Skin of body (tissue), 2 donors: ENCODE measurements around the gene VIPR2. TPM values are rescaled to one million over a fixed set of nuclear protein-coding genes. Genes with fewer than 3 reads are reported as not detected.
"Not testable (repeated sequence)": the region's sequence is repeated elsewhere in the genome, so short reads cannot be mapped to it uniquely, and the experiment has no call there.

Source experiments
- DNase-seq: peaks from one replicate; lab custom pipeline; 2025; lab: John Stamatoyannopoulos, UW
- total RNA-seq: library from RNA; depleted of rRNA; stranded (reverse); fragments of >200 nt; gene quantifications from one replicate; pipeline ENCODE4 v1.2.3, GENCODE V29; 2014

Gene VIPR2
- total RNA-seq, 1 donor from 2014 or later, result 0.99 TPM

DNA sequence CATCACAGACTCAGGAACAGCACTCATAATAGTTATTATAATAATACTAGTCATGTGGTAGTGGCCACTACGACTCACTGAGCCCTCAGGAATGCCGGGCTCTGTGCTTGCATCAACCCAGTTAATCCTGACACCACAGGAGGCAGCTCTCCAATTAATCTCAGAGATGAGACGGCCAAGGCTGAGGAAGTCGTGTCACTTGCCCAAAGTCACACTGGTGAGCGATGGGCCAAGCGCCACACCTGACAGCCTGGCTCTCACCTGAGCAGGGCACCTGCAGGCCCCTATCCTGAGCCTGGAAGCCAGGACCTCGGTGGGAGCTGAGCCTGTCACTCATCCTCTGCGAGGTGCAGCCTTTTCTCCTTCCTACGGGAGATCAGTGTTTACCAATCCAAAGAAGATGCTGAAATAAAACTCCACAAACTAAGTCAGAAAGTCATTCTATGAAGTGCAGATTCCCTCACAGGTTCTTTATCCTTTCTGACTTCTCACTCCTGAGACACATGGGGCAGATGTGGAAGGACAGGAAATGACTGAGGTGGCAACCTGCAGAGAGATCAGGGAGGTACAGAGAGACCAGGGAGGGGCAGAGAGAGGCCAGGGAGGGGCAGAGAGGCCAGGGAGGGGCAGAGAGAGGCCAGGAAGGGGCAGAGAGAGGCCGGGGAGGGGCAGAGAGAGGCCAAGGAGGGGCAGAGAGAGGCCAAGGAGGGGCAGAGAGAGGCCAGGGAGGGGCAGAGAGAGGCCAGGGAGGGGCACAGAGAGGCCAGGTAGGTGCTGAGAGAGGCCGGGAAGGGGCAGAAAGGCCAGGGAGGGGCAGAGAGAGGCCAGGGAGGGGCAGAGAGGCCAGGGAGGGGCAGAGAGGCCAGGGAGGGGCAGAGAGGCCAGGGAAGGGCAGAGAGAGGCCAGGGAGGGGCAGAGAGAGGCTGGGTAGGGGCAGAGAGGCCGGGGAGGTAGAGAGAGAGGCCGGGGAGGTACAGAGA is 38.5 kb downstream of the VIPR2 start:
- no peak for DNase-seq

DNA sequence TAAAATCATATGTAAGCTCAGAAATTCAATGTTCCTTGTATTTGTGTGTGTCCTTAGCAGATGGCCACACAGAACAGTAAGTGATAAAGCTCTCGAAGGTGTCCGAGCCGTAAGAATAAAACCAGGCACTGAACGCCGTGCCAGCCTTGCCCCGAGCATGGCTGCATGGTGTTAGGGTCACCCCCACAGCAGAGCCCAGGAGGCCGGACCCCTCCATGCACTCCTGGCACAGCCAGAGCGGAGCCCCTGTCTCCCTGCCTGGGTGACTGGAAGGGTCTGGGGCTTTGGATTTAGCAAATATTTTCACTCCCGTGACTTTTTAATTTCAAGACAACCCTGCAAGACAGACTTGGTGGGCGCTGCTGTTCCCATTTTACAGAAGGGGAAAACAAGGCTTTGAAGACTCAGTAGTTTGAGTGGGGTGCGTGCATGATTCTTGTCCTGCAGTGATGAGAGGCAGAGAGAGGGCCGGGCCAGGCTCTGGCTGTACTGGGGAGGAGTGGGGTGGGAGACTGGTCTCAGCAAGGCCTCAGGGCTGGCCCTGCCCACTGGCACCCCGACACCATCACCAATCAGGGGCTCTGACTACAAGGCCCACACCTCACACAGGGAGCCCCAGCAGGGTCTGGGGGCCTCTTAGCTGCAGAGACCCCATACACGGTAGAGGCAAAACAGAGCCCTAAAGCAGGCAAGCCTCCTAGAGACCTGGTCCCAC is 39.4 kb downstream of the VIPR2 start:
- no peak for DNase-seq

GRCh38 chr7:159104188-159104920 is 40.3 kb downstream of the VIPR2 start:
- no peak for DNase-seq

DNA sequence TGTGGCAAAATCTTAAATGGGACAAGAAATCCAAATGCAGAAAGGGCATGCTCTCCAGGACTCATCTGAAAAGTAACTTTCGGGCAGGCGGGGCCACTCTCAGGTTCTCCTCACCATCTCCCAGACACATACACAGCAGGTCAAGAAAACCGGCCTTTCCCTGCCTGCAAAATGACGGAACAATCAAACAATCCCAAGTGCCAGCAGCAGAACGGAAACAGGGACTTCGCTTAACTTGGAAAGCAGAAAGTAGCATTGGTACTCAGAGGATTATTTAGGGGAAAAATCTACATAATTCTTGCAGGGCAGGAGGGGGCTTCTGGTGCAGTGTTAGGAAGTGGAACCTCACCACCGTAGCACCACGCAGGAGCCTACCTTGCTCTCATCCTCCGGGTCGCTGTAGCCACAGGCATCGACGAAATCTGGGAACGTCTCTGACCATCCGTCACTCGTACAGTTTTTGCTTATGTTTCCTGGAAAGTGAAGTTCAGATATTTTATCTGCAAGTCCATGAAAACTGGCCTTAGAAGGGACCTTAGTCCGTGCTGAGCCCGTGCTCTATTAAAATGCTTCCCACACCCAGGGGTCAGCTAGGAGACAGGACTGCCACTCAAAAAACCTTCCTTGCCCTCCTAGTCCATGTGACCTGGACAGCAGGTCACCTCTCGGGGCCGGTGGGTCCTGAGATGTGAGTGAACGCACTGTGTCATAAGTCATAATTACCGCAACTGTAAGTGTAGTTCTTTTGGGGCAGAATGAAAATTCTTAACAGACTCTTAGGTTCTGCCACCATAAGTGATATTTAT is 41.1 kb downstream of the VIPR2 start:
- no peak for DNase-seq

DNA sequence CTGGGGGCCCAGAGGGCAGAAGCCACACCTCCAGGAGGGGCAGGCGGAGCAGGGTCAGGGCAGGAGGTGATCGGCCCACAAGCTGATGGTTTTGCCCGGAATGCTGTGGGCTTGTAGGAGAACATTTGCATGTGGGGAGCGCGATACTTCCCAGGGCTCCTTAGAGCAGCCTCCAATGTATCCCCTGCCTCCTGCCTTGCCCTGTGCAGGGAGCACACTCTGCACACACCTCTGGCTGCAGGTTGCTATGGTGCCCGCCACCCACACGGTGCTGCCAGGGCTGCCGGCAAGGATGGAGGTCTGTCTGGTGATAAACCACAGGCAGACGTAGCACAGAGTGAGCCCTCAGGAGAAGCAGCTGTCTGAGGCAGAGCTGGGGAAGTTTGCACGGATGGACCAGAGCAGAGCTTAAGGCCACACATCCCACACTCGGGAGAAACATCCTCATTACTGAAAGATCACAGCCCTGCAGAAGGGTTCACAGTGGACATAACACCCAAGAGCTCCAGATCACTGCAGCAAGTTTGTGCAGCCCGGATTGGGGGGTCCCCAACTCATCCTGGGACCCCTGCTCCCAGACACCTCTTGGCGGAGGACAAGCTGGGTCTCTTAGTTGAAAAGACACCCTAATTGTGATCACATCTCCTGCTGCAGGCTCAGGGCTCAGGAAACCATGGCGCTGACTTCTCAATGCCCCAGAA is 41.8 kb downstream of the VIPR2 start:
- DNase-seq, result no peak

- not testable (repeated sequence) for DNase-seq
Observed at GRCh38 chr7:159101661-159102091, 43.0 kb downstream of the VIPR2 start.

GRCh38 chr7:159101083-159101395 is 43.6 kb downstream of the VIPR2 start:
- not testable (repeated sequence) for DNase-seq

- DNase-seq, result not testable (repeated sequence)
Observed at GRCh38 chr7:159100281-159101082, 44.2 kb downstream of the VIPR2 start.

GRCh38 chr7:159099711-159100231 is 44.9 kb downstream of the VIPR2 start:
- DNase-seq, result no peak

DNA sequence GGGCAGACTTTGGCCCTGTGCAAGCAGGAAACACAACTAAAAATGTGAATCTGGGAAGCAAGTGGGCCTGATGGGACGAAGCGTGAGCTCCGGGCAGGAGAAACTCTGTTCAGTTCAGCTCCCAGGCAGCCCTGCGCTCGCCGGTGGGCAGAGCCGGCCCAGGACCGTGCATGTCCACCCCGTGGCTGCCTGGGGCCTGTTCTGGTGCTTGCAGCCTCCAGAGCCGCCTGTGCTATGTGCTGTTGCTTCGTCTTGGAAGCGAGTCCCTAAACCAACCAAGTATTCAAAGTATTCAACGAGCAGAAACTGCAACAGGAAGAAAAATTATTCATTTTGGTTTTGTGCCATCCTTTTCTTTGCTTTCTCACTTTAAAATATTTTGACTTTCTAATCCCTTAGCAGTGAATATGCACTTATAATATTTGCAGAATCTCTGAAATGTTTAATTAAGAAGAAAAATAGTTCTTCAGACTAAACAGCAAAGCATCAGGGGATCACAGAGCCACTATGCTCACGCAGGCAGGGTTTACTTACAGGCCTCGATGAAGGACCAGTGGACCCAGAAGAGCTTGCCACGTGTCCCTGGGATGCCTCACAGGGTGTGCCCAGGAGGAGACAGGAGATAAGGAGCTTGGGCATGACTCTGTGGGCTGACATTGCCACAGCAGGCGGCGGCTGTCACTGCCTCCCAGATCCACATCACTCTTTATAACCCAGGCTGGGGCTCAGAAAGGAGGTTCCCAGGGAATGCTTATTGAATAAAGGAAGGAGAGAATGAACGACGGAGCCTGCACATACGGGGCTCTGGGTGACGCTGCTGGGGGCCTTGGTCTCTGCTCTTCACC is 45.6 kb downstream of the VIPR2 start:
- no peak for DNase-seq

DNA sequence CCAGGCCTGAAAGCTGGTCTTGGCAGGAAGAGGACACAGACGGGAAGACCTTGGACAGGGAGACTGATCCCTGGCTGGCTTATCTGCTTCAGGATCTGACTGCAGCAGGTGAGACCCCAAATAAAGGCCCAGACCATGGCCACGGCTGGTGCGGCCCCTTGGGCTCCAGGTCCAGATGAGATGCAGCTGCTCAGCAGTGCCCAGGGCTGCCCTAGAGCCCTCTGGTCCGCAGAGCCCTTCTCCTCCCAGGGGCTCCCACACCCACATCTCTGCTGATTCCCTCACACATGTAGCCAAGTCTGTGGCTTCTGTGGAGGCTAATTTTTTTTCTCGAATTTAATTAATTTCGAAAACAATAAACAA is 46.3 kb downstream of the VIPR2 start:
- DNase-seq, result no peak

DNA sequence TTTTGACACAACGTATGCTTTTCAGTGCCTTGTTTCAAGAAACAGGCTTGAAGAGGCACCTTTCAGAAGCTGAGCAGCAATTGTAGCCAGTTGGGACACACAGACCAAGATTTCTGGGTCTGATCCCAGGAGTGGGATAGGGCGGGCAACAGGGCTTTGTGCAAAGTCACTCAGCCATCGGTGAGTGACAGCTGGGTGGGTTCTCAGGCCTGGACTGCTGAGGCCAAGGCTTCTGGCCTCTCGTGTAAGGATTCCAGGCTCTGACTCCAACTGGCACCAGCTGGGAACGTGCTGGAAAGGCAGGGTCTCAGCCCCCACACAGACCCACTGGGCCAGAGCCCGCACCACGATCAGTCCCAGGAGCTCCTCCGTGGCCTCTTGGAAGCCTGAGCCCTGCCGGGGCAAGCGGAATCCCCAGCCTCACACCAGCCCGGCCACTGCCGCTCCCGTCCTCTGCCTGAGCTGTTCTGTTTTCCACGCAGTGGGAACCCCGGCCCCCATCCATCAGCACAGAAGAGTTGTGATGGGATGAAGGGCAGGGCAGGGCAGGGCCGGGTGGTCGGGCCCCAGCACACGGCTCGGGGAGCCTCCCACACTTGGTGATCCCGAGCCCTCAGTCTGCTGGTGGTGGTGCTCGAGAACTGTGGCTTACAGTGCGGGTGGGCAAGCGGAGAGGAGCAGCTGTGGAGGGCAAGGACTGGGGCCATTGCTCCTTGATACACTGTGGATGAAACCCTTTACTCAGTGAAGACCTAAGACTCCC is 46.8 kb downstream of the VIPR2 start:
- no peak for DNase-seq

DNA sequence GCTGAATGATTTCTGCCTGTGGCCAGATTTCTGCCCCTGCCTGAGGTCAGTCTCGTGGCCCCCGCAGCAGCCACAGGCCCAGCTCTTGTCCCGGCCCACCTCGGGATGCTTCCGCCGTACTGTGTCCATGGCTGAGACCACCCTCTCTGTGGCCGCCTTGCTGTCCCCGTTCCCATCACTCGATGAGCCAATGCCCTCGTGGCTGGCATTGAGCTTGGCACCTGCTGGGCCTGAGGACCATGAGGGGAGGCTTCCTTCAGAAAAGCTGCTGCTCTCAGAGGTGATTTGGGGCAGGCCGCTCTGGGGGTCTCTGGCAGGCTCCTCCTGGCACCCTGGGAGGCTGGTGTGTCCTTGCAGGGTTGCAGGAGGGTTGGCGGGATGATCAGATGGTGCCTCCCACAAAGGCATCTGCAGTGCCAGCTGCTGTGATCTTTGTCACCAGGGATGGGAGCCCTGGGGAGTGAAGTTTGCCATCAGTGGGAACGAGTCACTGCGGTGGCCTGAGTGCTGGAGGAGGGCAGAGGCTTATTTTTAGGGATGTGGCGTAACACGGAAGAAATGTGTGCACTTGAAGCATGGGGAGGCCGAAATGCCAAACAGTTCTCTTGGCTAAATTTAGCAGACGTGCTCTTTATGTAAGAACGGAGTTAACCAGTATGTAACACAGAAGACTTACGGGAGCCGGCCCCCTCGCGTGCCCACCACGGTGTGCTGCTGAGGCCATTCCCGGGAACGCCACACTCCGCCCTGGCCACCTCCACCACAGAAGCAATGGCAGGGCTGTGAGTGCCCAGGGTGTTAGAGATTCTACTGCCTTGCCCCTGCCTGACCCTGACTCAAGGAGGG is 47.7 kb downstream of the VIPR2 start:
- no peak for DNase-seq

GRCh38 chr7:159095979-159096411 is 48.7 kb downstream of the VIPR2 start:
- no peak for DNase-seq

- no peak for DNase-seq
Observed at GRCh38 chr7:159094919-159095915, 49.5 kb downstream of the VIPR2 start.
